GM12878 (cell line): Measurements from ENCODE around the gene CLEC1A.

Experiments used
- BCL11A ChIP-seq: IDR thresholded peaks from 2 replicates; pipeline ENCODE4 v1.6.1; 2011; ENCODE audit warnings: low read depth, low read length
- CBX3 ChIP-seq: fragments of 200-600 bp; sonication (generic); IDR thresholded peaks from 2 replicates; pipeline ENCODE4 v1.6.1; 2016; ENCODE audit warnings: low read depth, borderline replicate concordance
- CHD2 ChIP-seq: IDR thresholded peaks from 2 replicates; pipeline ENCODE4 v1.6.1; 2011; ENCODE audit warnings: low read depth, low read length, improper control_type of control experiment, borderline replicate concordance
- CTCF ChIP-seq, 3 experiments: IDR thresholded peaks in 2 of 3; conservative IDR thresholded peaks in 1 of 3; 2 replicates each; pipeline ENCODE4 v1.5.1; 2011; ENCODE audit warnings: low read depth in 3 of 3, low read length in 3 of 3, mild to moderate bottlenecking in 3 of 3, control low read depth in 2 of 3, moderate library complexity in 2 of 3, inconsistent platforms in 1 of 3, mixed read lengths in 1 of 3; ENCODE audit not compliant: control insufficient read depth in 2 of 3, insufficient read depth in 1 of 3; ENCODE audit errors: extremely low read depth in 1 of 3
- POLR2AphosphoS5 ChIP-seq: IDR thresholded peaks from 2 replicates; pipeline ENCODE4 v1.6.1; 2011; ENCODE audit warnings: mild to moderate bottlenecking, low read length, inconsistent platforms
- SIN3A ChIP-seq: IDR thresholded peaks from 2 replicates; pipeline ENCODE4 v1.6.1; 2012; ENCODE audit warnings: low read depth, low read length, improper control_type of control experiment
- SIX5 ChIP-seq: IDR thresholded peaks from 2 replicates; pipeline ENCODE4 v1.6.1; 2011; ENCODE audit warnings: mild to moderate bottlenecking, low read depth, low read length, moderate library complexity; ENCODE audit not compliant: severe bottlenecking
- ZZZ3 ChIP-seq: IDR thresholded peaks from 2 replicates; pipeline ENCODE4 v1.6.1; 2011; ENCODE audit warnings: low read depth; ENCODE audit not compliant: control insufficient read depth, insufficient read length
- TF ChIP-seq, protein P1 (sequence below): fragments of 450-650 bp; formaldehyde crosslinking; IDR thresholded peaks from 2 replicates; pipeline ENCODE4 v1.4.0; 2020; ENCODE audit warnings: mild to moderate bottlenecking, moderate library complexity

DNA sequence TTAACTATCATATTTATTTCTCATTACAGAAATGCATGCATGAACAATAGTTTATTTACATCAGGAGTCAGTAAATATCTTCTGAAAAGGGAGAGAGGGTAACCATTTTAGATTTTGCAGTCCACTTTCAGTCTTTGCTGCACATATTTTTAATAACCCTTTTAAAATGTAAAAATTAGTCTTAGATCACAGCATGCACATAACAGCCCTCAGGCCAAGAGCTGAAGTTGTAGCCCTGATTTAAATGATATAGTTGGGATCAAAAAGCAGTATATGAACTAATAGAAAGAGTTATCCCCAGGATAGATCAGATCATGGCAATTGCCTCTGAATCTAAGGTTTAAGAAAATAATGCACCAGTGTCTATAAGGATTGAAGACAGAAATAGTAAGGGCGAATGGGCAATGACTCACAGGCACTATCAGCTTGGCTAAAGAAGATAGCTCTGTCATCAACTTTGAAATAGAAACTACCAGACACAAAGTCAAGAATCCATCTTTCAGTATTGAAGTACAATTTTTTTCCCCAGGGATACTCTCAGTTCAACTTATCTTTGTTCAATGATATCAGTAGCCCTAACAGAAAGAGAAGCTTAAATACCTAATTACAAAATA lies 44.3 kb upstream of the CLEC1A start:
- TF ChIP-seq CTCF (IDR thresholded peaks at IDR 0.05 in 2 of 3, conservative IDR thresholded peaks at IDR 0.05 in 1 of 3; ENCODE audit: control insufficient read depth in 2 of 3, extremely low read depth in 1 of 3, insufficient read depth in 1 of 3, low read depth in 3 of 3, low read length in 3 of 3), result no peak
- no peak for TF ChIP-seq CBX3
- TF ChIP-seq SIN3A, result no peak
- TF ChIP-seq SIX5, result no peak
- TF ChIP-seq POLR2AphosphoS5, result no peak
- TF ChIP-seq, protein P1, sequence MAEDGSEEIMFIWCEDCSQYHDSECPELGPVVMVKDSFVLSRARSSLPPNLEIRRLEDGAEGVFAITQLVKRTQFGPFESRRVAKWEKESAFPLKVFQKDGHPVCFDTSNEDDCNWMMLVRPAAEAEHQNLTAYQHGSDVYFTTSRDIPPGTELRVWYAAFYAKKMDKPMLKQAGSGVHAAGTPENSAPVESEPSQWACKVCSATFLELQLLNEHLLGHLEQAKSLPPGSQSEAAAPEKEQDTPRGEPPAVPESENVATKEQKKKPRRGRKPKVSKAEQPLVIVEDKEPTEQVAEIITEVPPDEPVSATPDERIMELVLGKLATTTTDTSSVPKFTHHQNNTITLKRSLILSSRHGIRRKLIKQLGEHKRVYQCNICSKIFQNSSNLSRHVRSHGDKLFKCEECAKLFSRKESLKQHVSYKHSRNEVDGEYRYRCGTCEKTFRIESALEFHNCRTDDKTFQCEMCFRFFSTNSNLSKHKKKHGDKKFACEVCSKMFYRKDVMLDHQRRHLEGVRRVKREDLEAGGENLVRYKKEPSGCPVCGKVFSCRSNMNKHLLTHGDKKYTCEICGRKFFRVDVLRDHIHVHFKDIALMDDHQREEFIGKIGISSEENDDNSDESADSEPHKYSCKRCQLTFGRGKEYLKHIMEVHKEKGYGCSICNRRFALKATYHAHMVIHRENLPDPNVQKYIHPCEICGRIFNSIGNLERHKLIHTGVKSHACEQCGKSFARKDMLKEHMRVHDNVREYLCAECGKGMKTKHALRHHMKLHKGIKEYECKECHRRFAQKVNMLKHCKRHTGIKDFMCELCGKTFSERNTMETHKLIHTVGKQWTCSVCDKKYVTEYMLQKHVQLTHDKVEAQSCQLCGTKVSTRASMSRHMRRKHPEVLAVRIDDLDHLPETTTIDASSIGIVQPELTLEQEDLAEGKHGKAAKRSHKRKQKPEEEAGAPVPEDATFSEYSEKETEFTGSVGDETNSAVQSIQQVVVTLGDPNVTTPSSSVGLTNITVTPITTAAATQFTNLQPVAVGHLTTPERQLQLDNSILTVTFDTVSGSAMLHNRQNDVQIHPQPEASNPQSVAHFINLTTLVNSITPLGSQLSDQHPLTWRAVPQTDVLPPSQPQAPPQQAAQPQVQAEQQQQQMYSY, result no peak
- TF ChIP-seq BCL11A, result no peak
- TF ChIP-seq ZZZ3, result no peak
- no peak for TF ChIP-seq CHD2
